ENCODE measurements around the gene KIAA1217. TPM values are rescaled to one million over a fixed set of nuclear protein-coding genes. Genes with fewer than 3 reads are reported as not detected.
A peak's percentile ranks its signal among the peaks of the same experiment; 100 is the strongest.

KIAA1217 gene
- polyA plus RNA-seq, 3 donors = not detected

DNA sequence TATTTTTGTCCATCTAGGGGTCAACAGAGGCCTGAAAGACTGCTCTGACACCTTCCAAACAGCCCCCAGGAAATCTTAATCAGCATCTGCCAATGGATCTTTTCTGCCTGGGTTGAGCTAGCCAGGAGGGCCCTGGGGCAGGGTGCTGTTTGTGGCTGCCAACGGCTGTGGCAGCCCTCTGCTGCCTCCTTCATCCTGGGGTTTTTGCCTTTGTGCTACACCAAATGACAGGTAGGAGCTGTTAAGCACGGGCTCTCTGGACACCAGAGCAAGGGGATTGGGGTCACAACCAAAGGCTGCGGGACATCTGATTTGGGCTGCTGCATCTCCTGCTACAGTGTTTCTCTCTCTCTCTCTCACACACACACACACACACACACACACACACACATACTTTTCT is 2.0 kb upstream of the KIAA1217 start:
- no peaks in the 10 kb centered on the region for H3K4me1 ChIP-seq (ENCODE audit: control insufficient read depth in 1 of 2, insufficient read depth in 2 of 2, low read length in 2 of 2)
- H3K27ac Mint-ChIP-seq = peak overlapping the region in 1 of 7 donors; percentile 16
- H3K9ac ChIP-seq (ENCODE audit: insufficient read depth, low read length, poor library complexity, severe bottlenecking) = no peak overlapping the region
- TF ChIP-seq, protein P1, sequence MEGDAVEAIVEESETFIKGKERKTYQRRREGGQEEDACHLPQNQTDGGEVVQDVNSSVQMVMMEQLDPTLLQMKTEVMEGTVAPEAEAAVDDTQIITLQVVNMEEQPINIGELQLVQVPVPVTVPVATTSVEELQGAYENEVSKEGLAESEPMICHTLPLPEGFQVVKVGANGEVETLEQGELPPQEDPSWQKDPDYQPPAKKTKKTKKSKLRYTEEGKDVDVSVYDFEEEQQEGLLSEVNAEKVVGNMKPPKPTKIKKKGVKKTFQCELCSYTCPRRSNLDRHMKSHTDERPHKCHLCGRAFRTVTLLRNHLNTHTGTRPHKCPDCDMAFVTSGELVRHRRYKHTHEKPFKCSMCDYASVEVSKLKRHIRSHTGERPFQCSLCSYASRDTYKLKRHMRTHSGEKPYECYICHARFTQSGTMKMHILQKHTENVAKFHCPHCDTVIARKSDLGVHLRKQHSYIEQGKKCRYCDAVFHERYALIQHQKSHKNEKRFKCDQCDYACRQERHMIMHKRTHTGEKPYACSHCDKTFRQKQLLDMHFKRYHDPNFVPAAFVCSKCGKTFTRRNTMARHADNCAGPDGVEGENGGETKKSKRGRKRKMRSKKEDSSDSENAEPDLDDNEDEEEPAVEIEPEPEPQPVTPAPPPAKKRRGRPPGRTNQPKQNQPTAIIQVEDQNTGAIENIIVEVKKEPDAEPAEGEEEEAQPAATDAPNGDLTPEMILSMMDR (IDR thresholded peaks at IDR 0.05) = no peak
- intact Hi-C loops (cut with micrococcal nuclease) = no loop called here
- H3K27me3 ChIP-seq (ENCODE audit: control insufficient read depth in 2 of 2, insufficient read depth in 2 of 2, low read length in 2 of 2) = peaks cover 27 to 32% of the 10 kb centered on the region in 2 donors
- no peaks in the 10 kb centered on the region for H3K36me3 ChIP-seq (replicated peaks in 1 of 2; ENCODE audit: control insufficient read depth in 1 of 2, insufficient read depth in 2 of 2, low read length in 2 of 2)
- no peaks in the 10 kb centered on the region for H3K36me3 Mint-ChIP-seq
- no peak overlapping the region for H3K4me3 ChIP-seq (replicated peaks in 1 of 3; ENCODE audit: low read depth in 2 of 3, low read length in 3 of 3)
- DNase-seq = no peak
- H4K20me1 ChIP-seq (ENCODE audit: insufficient read depth, low read length) = no peaks in the 10 kb centered on the region
- H3K4me3 Mint-ChIP-seq = no peak overlapping the region
- H3K9me3 ChIP-seq (replicated peaks in 1 of 2; ENCODE audit: control insufficient read depth in 1 of 2, insufficient read depth in 1 of 2, low read length in 2 of 2) = no peaks in the 10 kb centered on the region
- no peak overlapping the region for H3K4me2 ChIP-seq (replicated peaks; ENCODE audit: extremely low read depth, low read length, poor library complexity, severe bottlenecking)
- H3K79me2 ChIP-seq (ENCODE audit: insufficient read depth, low read length) = no peaks in the 10 kb centered on the region
- H2AFZ ChIP-seq (ENCODE audit: insufficient read depth, low read depth, low read length, poor library complexity, severe bottlenecking) = no peak overlapping the region
- H3K27ac ChIP-seq (ENCODE audit: low read depth in 1 of 2, low read length in 2 of 2) = no peak overlapping the region
- H3K4me1 Mint-ChIP-seq = peaks cover 7% of the 10 kb centered on the region
- peaks cover 0 to 9% (median 5%) of the 10 kb centered on the region in 7 donors for H3K9me3 Mint-ChIP-seq
- peaks cover 35 to 41% (median 35%) of the 10 kb centered on the region in 3 donors for H3K27me3 Mint-ChIP-seq (ENCODE audit: low read depth in 3 of 3)
- 89% methylated on average over 3 of the region's 3 CpGs for WGBS (ENCODE audit: insufficient coverage)

DNA sequence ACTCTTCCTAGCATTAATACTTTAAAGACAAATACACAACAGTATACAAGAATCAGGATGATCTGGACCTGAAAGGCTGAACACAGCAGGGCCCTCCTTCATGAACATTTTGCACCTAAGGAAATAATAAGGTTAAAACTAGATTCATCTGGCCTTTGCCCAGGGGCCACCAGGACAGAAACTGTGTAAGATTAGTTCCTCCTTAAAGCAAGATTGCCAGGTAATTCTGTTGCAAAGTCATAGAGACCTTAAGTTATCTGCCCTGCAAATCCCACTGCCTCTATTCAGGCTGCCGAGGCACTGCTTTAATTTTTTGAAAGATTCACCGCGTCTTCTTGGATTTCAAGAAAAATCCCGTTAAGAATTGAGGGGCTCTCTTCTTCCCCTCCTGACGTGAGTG is 1.6 kb upstream of the KIAA1217 start:
- 81% methylated on average over 5 of the region's 5 CpGs for WGBS (ENCODE audit: insufficient coverage)
- Histone ChIP-seq H3K9me3 (replicated peaks in 1 of 2; ENCODE audit: control insufficient read depth in 1 of 2, insufficient read depth in 1 of 2, low read length in 2 of 2) (no peaks in the 10 kb centered on the region), H3K4me1 (ENCODE audit: control insufficient read depth in 1 of 2, insufficient read depth in 2 of 2, low read length in 2 of 2) (no peaks in the 10 kb centered on the region), H3K27me3 (ENCODE audit: control insufficient read depth in 2 of 2, insufficient read depth in 2 of 2, low read length in 2 of 2) (peaks cover 27 to 32% of the 10 kb centered on the region in 2 donors), H3K9ac (ENCODE audit: insufficient read depth, low read length, poor library complexity, severe bottlenecking) (no peak overlapping the region), H3K27ac (ENCODE audit: low read depth in 1 of 2, low read length in 2 of 2) (no peak overlapping the region), H3K79me2 (ENCODE audit: insufficient read depth, low read length) (no peaks in the 10 kb centered on the region), H3K4me2 (replicated peaks; ENCODE audit: extremely low read depth, low read length, poor library complexity, severe bottlenecking) (no peak overlapping the region), H3K36me3 (replicated peaks in 1 of 2; ENCODE audit: control insufficient read depth in 1 of 2, insufficient read depth in 2 of 2, low read length in 2 of 2) (no peaks in the 10 kb centered on the region), H3K4me3 (replicated peaks in 1 of 3; ENCODE audit: low read depth in 2 of 3, low read length in 3 of 3) (no peak overlapping the region), H4K20me1 (ENCODE audit: insufficient read depth, low read length) (no peaks in the 10 kb centered on the region), H2AFZ (ENCODE audit: insufficient read depth, low read depth, low read length, poor library complexity, severe bottlenecking) (no peak overlapping the region)
- DNase-seq = no peak
- H3K4me3 Mint-ChIP-seq = peak overlapping the region in 1 of 2 donors; percentile 7
- TF ChIP-seq, protein P1 (IDR thresholded peaks at IDR 0.05) = no peak
- H3K9me3 Mint-ChIP-seq = peaks cover 0 to 9% (median 5%) of the 10 kb centered on the region in 7 donors
- intact Hi-C loops (cut with micrococcal nuclease) = no loop called here
- peaks cover 35 to 40% (median 36%) of the 10 kb centered on the region in 3 donors for H3K27me3 Mint-ChIP-seq (ENCODE audit: low read depth in 3 of 3)
- peaks cover 7% of the 10 kb centered on the region for H3K4me1 Mint-ChIP-seq
- H3K27ac Mint-ChIP-seq = peak overlapping the region in 1 of 7 donors; percentile 47
- H3K36me3 Mint-ChIP-seq = no peaks in the 10 kb centered on the region
